BLaER1 treated with 17β-estradiol and CSF1 and Interleukin-3, amounts not matched to agents 10 nM and 100 nM (cell line): ENCODE data around the gene IL2RA.
A peak's percentile ranks its signal among the peaks of the same experiment; 100 is the strongest.

Experiments
- H3K27ac ChIP-seq, 11 experiments: shearing (Covaris generic); formaldehyde crosslinking; 2 replicates each; pipeline ENCODE4 v1.8.1; 2022
- H3K27me3 ChIP-seq, 11 experiments: shearing (Covaris generic); formaldehyde crosslinking; 2 replicates each; pipeline ENCODE4 v1.8.1; 2022
- H3K36me3 ChIP-seq, 11 experiments: shearing (Covaris generic); formaldehyde crosslinking; 2 replicates each; pipeline ENCODE4 v1.8.1; 2022
- H3K4me1 ChIP-seq, 10 experiments: shearing (Covaris generic); formaldehyde crosslinking; 2 replicates each; pipeline ENCODE4 v1.8.1; 2022
- H3K4me2 ChIP-seq, 11 experiments: shearing (Covaris generic); formaldehyde crosslinking; 2 replicates each; pipeline ENCODE4 v1.8.1; 2022
- H3K4me3 ChIP-seq, 10 experiments: shearing (Covaris generic); formaldehyde crosslinking; 2 replicates each; pipeline ENCODE4 v1.8.1; 2022
- H3K9ac ChIP-seq, 11 experiments: shearing (Covaris generic); formaldehyde crosslinking; 2 replicates each; pipeline ENCODE4 v1.8.1; 2022
- H3K9me3 ChIP-seq, 11 experiments: shearing (Covaris generic); formaldehyde crosslinking; replicated peaks in 1 of 11; 2 replicates each; pipeline ENCODE4 v1.8.1; 2022
- H4K20me1 ChIP-seq, 11 experiments: shearing (Covaris generic); formaldehyde crosslinking; 2 replicates each; pipeline ENCODE4 v1.8.1; 2022
- Cebpa-rat ChIP-seq, 11 experiments: shearing (Covaris generic); IDR thresholded peaks; 2 replicates each; pipeline ENCODE4 v1.8.1; 2022

Gene IL2RA

DNA sequence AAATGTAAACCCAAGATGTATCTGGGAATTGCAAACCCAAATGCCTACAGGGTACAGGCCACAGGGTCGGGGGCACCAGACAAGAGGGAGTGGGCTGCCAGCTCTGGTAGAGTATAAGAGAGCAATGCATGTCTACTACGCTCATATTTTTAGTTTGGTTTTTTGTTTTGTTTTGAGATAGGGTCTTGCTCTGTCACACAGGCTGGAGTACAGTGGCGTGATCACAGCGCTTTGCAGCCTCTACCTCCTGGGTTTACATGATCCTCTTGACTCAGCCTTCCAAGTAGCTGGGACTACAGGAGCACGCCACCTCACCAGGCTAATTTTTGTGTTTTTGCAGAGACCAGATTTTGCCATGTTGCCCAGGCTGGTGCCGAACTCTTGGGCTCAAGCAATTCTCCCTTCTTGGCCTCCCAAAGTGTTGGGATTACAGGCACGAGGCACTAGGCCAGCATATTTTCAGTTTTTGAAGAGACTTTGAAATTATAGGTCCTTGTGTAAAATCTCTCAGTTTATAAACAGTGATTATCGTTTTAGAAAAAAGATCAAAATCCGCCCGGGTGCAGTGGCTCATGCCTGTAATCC, 73.7 kb downstream of the IL2RA start:
- peaks cover 13 to 23% (median 17%) of the 10 kb centered on the region in 11 experiments for H3K9me3 ChIP-seq
- no peak for TF ChIP-seq Cebpa-rat (IDR thresholded peaks at IDR 0.05)
- H4K20me1 ChIP-seq, result no peaks in the 10 kb centered on the region
- peak overlapping the region in 2 of 11 experiments; percentile 33; a peak in 2 of 22 replicates for H3K4me2 ChIP-seq
- H3K27ac ChIP-seq, result no peak overlapping the region
- H3K4me1 ChIP-seq, result peaks cover 0 to 15% (median 7%) of the 10 kb centered on the region in 10 experiments; a peak in 8 of 20 replicates
- H3K9ac ChIP-seq, result no peak overlapping the region
- H3K27me3 ChIP-seq, result no peaks in the 10 kb centered on the region
- H3K36me3 ChIP-seq, result 0 out of 22 replicates have a peak, but pooled peaks cover 0 to 3% (median 0%) of the 10 kb centered on the region in 11 experiments
- H3K4me3 ChIP-seq, result no peak overlapping the region

DNA sequence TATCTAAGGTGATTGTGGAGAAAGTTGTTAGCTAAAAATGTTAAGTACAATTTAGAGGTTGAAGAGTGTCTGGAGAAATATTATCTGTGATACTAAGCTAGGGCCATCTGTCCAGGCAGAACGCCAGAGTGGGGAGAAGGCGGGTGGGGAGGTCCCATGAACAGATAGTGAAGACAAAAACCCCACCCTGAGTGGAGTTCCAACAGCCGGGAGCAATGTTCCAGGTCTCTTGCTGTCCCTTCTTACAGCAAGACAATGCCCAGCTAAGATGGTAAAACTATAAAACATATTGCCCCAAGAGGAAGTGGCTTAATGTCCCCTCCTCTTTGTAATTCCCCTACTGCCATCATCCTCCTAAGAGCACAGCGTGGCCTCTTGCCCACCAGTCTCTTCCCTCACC, 74.4 kb downstream of the IL2RA start:
- Histone ChIP-seq H3K27me3 (no peaks in the 10 kb centered on the region), H3K36me3 (0 out of 22 replicates have a peak, but pooled peaks cover 0 to 3% (median 0%) of the 10 kb centered on the region in 11 experiments), H3K4me2 (peak overlapping the region in 2 of 11 experiments; percentile 33; a peak in 3 of 22 replicates), H3K4me3 (no peak overlapping the region), H4K20me1 (no peaks in the 10 kb centered on the region), H3K27ac (no peak overlapping the region), H3K9ac (no peak overlapping the region), H3K9me3 (peaks cover 13 to 23% (median 16%) of the 10 kb centered on the region in 11 experiments), H3K4me1 (peaks cover 0 to 15% (median 7%) of the 10 kb centered on the region in 10 experiments; a peak in 8 of 20 replicates)
- TF ChIP-seq Cebpa-rat (IDR thresholded peaks at IDR 0.05), result no peak

DNA sequence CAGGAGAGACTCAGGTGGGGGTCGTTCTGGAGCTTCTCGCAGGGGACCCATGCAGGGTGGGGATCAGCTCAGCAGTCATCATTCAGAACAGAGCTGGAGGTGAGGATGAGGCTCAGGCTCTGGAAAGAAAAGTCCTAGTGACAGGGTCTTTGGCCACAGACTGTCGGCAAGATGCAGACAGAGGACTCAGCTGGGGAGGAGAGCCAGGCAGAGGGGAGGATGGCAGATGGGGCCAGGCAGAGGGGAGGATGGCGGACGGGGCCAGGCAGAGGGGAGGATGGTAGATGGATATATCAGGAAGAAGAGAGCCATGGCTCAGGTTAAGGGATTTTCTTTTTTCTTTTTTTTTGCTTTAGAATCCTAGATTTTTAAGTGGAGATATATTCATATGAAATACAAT, 77.1 kb downstream of the IL2RA start:
- Histone ChIP-seq H3K27ac (no peak overlapping the region), H3K4me1 (peaks cover 0 to 15% (median 7%) of the 10 kb centered on the region in 10 experiments; a peak in 8 of 20 replicates), H4K20me1 (no peaks in the 10 kb centered on the region), H3K4me3 (no peak overlapping the region), H3K9ac (no peak overlapping the region), H3K9me3 (no peaks in the 10 kb centered on the region), H3K4me2 (no peak overlapping the region), H3K27me3 (no peaks in the 10 kb centered on the region), H3K36me3 (no peaks in the 10 kb centered on the region)
- no peak for TF ChIP-seq Cebpa-rat (IDR thresholded peaks at IDR 0.05)

DNA sequence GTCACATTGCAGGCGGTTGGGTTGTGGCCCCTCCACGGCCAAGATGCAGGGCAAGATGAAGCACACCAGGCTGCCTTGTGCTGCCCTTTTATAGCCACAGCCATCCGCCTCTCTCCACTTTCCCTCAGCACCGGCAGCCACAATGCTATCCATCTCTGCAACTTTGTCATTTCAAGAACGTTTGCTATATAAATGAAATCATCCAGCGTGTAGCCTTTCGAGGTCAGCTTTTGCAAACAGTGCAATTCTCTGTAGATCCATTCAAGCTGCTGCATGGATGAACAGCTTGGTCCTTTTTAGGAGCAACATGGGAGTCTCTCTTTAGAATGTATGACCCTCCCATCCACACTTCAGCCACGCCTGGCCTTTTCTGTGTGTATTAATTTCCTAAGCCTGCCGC, 78.4 kb downstream of the IL2RA start:
- Histone ChIP-seq H3K36me3 (no peaks in the 10 kb centered on the region), H3K4me2 (no peak overlapping the region), H4K20me1 (no peaks in the 10 kb centered on the region), H3K4me3 (no peak overlapping the region), H3K9me3 (no peaks in the 10 kb centered on the region), H3K27ac (no peak overlapping the region), H3K9ac (no peak overlapping the region), H3K27me3 (peaks cover 0 to 3% (median under 1%) of the 10 kb centered on the region in 11 experiments; a peak in 14 of 22 replicates), H3K4me1 (peaks cover 0 to 15% (median 7%) of the 10 kb centered on the region in 10 experiments; a peak in 8 of 20 replicates)
- no peak for TF ChIP-seq Cebpa-rat (IDR thresholded peaks at IDR 0.05)

DNA sequence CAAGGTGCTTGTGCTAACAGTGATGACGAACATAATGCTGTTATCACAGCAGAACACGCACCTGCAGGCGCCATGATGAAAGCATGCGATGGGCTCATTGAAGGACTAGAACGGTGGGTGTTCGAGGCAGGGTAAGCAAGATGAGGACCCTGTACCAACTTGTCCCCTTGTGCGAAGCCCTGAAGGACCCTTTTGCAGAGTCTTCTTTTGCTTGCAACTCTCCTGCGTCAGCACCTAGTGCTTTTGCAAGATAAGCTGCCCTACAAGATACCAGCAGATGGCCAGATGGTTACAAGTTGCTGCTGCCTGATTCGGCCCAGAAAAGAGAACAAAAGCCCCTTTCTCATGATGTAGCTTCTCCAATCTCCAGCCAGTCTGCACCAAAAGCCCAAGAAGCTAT, 80.6 kb downstream of the IL2RA start:
- H3K9me3 ChIP-seq, result no peaks in the 10 kb centered on the region
- no peaks in the 10 kb centered on the region for H4K20me1 ChIP-seq
- no peak overlapping the region for H3K4me3 ChIP-seq
- no peak overlapping the region for H3K9ac ChIP-seq
- no peak for TF ChIP-seq Cebpa-rat (IDR thresholded peaks at IDR 0.05)
- peaks cover 5 to 17% (median 9%) of the 10 kb centered on the region in 10 experiments; a peak in 14 of 20 replicates for H3K4me1 ChIP-seq
- no peaks in the 10 kb centered on the region for H3K36me3 ChIP-seq
- peaks cover 0 to 18% (median 12%) of the 10 kb centered on the region in 11 experiments; a peak in 21 of 22 replicates for H3K27me3 ChIP-seq
- H3K27ac ChIP-seq, result no peak overlapping the region
- H3K4me2 ChIP-seq, result no peak overlapping the region

DNA sequence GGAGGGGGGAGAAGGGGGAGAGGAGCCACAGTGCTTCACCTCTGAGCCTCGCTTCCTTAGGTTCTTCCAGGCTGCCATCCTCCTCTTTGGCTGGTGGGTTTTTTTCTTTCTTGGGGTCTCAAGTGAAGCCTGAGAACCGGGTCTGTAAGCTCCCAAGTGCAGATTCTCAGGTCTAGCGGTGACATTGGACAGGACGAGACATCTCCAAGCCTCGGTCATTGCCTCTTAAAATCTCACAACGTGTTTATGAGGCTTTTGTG, 84.0 kb downstream of the IL2RA start:
- Histone ChIP-seq H3K4me1 (peaks cover 12 to 24% (median 17%) of the 10 kb centered on the region in 10 experiments; a peak in 18 of 20 replicates), H3K27me3 (peaks cover 0 to 20% (median 12%) of the 10 kb centered on the region in 11 experiments; a peak in 21 of 22 replicates), H3K4me3 (peak overlapping the region; percentile 81 to 99 (median 90)), H3K36me3 (no peaks in the 10 kb centered on the region), H3K4me2 (peak overlapping the region; percentile 85 to 99 (median 97)), H3K9ac (peak overlapping the region; percentile 78 to 91 (median 84); a peak in 19 of 22 replicates), H3K9me3 (no peaks in the 10 kb centered on the region), H3K27ac (0 out of 22 replicates have a peak overlapping the region, but pooled peaks of 1 of the 11 experiments have one; percentile 88), H4K20me1 (no peaks in the 10 kb centered on the region)
- no peak for TF ChIP-seq Cebpa-rat (IDR thresholded peaks at IDR 0.05)

DNA sequence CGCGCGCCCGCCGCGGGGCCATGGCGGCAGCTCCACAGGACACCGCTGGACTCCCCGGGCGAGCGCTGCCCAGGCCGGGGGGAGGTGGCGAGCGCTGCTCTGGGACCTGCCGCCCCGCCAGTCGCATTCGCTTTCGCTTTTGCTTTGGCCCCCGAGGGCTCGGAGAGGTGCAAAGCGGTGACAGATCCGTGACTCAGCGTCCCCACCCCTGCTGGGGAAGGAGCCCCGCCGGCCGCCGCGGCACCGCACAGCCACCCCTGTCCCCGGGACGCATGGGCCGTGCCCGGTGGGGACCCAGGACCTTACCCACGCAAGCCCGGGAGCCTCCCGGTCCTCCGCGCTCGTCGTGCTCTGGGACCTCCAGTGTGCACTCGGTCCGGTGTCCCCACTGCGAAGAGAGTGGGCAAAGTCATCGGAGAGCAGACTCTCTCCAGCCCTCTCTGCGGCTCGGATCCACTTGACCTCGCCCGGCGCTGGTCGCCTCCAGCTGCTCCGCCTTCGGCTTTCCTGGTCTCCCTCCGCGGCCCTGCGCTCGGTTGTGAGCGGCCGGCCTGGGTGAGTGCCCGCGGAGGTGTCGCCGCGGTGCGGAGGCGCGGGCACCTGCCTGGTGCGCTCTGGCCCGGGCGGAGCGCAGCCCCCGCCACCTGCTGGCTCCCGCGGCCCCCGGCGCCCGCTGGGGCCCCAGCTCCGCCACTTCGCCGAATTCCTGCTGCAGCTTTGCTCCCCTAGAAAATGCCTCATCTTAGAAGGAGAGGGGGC, 84.5 kb downstream of the IL2RA start, which contains the start of gene IL15RA:
TSS of gene IL15RA (minus strand) at position 73 of the 759 bp plus-strand sequence. CDS start at position 22, 51 bp downstream.
- no peak for TF ChIP-seq Cebpa-rat (IDR thresholded peaks at IDR 0.05)
- Histone ChIP-seq H3K27ac (peak within 1 kb of the TSS; percentile 23 to 88 (median 82); a peak in 21 of 22 replicates), H3K27me3 (peaks cover 0 to 20% (median 12%) of the 10 kb centered on the region in 11 experiments; a peak in 21 of 22 replicates), H3K9me3 (no peaks in the 10 kb centered on the region), H4K20me1 (no peaks in the 10 kb centered on the region), H3K9ac (peak within 1 kb of the TSS; percentile 78 to 91 (median 84)), H3K4me3 (peak within 1 kb of the TSS; percentile 81 to 99 (median 90)), H3K36me3 (no peaks in the 10 kb centered on the region), H3K4me1 (peaks cover 12 to 24% (median 17%) of the 10 kb centered on the region in 10 experiments; a peak in 18 of 20 replicates), H3K4me2 (peak within 1 kb of the TSS; percentile 85 to 99 (median 97))

DNA sequence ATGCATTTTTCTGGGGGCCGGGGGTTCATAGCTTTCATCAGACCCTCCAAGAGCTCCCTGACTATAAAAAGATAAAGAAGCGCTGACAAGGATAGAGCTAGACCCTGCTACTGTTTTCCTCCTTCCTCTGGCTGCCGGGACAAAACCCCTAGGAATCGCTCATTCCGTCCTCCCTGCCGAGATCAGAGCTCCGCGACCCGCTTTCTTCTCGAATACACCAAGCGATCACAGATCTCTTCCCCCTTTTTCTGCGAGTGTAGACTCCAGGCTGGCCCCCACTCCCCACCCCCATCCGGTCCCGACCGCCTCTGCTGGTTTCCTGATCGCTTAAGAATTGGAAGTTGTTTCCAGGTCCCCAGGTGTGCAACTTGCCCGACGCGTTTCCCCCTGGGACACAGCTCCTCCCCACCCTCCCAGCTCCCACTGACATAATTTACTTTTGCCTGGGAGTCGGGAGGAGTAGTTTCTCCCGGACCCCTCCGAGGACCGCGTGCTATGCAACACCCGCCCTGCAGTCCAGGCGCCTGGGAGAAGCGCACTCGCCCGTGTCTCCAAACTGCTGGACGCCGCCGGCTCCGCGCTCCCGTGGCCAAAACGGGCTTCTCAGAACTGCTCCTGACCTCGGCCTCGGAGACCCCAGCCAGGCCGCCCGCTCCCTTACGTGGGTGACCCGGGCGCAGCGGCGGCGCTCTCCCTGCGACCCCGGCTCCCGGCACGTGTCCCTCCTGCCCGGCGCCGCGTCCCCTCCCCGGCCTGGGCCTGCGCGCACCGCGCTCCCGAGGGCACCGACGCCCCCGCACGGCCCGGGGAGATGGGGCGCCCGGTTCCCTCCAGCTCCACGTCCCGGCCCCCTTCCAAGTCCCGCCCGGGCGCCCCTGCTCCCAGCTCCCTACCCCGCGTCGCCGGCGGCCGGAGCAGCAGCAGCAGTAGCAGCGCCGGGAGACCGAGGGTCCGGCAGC, 85.4 kb downstream of the IL2RA start:
- no peaks in the 10 kb centered on the region for H4K20me1 ChIP-seq
- H3K9ac ChIP-seq, result peak overlapping the region; percentile 78 to 91 (median 84)
- H3K27me3 ChIP-seq, result peaks cover 0 to 20% (median 12%) of the 10 kb centered on the region in 11 experiments; a peak in 21 of 22 replicates
- H3K4me2 ChIP-seq, result peak overlapping the region; percentile 85 to 99 (median 97)
- H3K9me3 ChIP-seq, result no peaks in the 10 kb centered on the region
- H3K4me3 ChIP-seq, result peak overlapping the region; percentile 81 to 99 (median 90)
- H3K36me3 ChIP-seq, result no peaks in the 10 kb centered on the region
- peaks cover 15 to 25% (median 19%) of the 10 kb centered on the region in 10 experiments; a peak in 19 of 20 replicates for H3K4me1 ChIP-seq
- H3K27ac ChIP-seq, result peak overlapping the region; percentile 23 to 88 (median 82); a peak in 21 of 22 replicates
- TF ChIP-seq Cebpa-rat (IDR thresholded peaks at IDR 0.05), result no peak
